Midbrain (tissue), 1 donor: ENCODE data around the gene DIAPH2.

Experiments
- DNase-seq: peaks from one replicate; lab custom pipeline; 2025; lab: John Stamatoyannopoulos, UW

The DIAPH2 gene

GRCh38 chrX:97594646-97595224 lies 910.1 kb downstream of the DIAPH2 start:
- no peak for DNase-seq

- DNase-seq = no peak
Observed at GRCh38 chrX:97597954-97598353, 913.3 kb downstream of the DIAPH2 start.

- no peak for DNase-seq
Observed at GRCh38 chrX:97602465-97603258, 918.0 kb downstream of the DIAPH2 start.

- DNase-seq = no peak
Observed at GRCh38 chrX:97605271-97605670, 920.6 kb downstream of the DIAPH2 start.

- DNase-seq = no peak
Observed at GRCh38 chrX:97609357-97609756, 924.7 kb downstream of the DIAPH2 start.

- no peak for DNase-seq
Observed at GRCh38 chrX:97609938-97610337, 925.3 kb downstream of the DIAPH2 start.

GRCh38 chrX:97616883-97617530 lies 932.4 kb downstream of the DIAPH2 start:
- no peak for DNase-seq

GRCh38 chrX:97619499-97619898 lies 934.9 kb downstream of the DIAPH2 start:
- no peak for DNase-seq

GRCh38 chrX:97622111-97622510 lies 937.5 kb downstream of the DIAPH2 start:
- no peak for DNase-seq

- no peak for DNase-seq
Observed at GRCh38 chrX:97628326-97628725, 943.7 kb downstream of the DIAPH2 start.

- no peak for DNase-seq
Observed at GRCh38 chrX:97628807-97629596, 944.4 kb downstream of the DIAPH2 start.

GRCh38 chrX:97629597-97629985 lies 944.9 kb downstream of the DIAPH2 start:
- DNase-seq = no peak

- no peak for DNase-seq
Observed at GRCh38 chrX:97633798-97634197, 949.2 kb downstream of the DIAPH2 start.

GRCh38 chrX:97636473-97637140 lies 952.0 kb downstream of the DIAPH2 start:
- DNase-seq = no peak

GRCh38 chrX:97637289-97637688 lies 952.6 kb downstream of the DIAPH2 start:
- DNase-seq = no peak

GRCh38 chrX:97638621-97639020 lies 954.0 kb downstream of the DIAPH2 start:
- DNase-seq = no peak

- DNase-seq = no peak
Observed at GRCh38 chrX:97639526-97639925, 954.9 kb downstream of the DIAPH2 start.
